Measurements from ENCODE around the gene FBRSL1. TPM values are rescaled to one million over a fixed set of nuclear protein-coding genes. Genes with fewer than 3 reads are reported as not detected.

The FBRSL1 gene
- total and polyA plus RNA-seq, 3 donors from 2014 or later: 51.1 to 98.9 (median 88.3) TPM

DNA sequence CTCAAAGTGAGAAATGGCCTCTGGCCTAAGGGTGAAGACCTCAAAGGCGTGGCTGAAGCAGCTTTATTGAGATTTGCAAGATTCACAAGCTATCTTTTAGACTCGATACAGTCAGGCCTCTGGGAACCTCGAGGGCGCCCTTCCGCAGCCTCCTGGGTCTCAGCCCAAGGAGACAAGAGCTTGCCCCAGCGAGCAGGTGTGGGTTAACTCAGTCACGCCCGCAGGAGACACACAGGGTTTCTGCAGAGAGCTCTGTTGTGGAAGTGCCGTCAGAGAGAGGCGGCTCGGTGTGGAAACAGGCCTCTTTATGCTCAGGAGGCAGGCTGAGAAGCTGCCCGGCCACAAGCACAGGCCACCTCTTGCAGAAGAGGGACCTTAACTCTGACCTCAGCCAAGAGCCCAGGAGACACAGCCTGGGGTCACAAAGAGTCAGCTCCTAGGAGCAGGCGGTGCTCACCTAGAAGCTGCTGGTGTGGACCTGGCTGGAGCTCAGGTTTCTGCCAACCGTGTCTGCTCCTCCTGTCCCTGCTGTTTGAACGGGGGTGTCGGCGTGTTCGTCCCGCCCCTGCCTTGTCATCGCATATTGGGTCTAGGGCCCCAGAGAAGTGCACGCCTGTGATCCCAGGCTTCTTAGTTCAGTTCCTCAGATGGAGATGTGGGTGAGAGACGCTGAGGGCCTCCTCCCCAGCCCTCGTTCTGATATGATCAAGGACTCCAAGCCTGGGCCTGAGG is 42.1 kb upstream of the FBRSL1 start:
- H3K36me3 ChIP-seq (ENCODE audit: low read depth, missing control alignments): no peaks in the 10 kb centered on the region
- H3K27ac ChIP-seq: no peak overlapping the region
- H3K9me3 ChIP-seq: no peaks in the 10 kb centered on the region
- no peak overlapping the region for H3K4me3 ChIP-seq
- no peak for DNase-seq
- no peaks in the 10 kb centered on the region for H3K4me1 ChIP-seq
- no peaks in the 10 kb centered on the region for H3K27me3 ChIP-seq
- WGBS, 2 donors: 86 to 90% methylated on average over 12 to 23 of the region's 23 CpGs
- no peak for TF ChIP-seq POLR2A (IDR thresholded peaks at IDR 0.05)
- intact Hi-C loops (cut with DNase I; ENCODE audit: low total_unique reads): no loop called here

DNA sequence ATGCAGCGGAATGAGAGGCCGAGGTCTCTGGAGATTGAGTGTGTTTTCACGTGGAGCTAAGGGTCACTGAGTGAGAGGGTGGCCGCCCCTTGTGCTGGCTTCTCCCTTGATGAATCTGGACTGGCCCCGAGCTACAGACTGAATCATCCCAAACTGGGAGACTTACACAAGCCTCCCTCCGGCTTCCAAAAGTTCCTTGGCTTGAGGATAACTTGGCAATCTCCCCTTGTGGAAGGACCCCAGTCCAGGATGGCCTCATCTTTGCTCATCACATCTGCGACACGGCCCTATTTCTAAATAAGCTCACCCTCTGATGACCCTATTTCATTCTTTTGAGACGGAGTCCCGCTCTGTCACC is 41.5 kb upstream of the FBRSL1 start:
- Histone ChIP-seq H3K4me3 (no peak overlapping the region), H3K36me3 (ENCODE audit: low read depth, missing control alignments) (no peaks in the 10 kb centered on the region), H3K4me1 (no peaks in the 10 kb centered on the region), H3K27me3 (no peaks in the 10 kb centered on the region), H3K27ac (no peak overlapping the region), H3K9me3 (no peaks in the 10 kb centered on the region)
- intact Hi-C loops (cut with DNase I; ENCODE audit: low total_unique reads): no loop called here
- no peak for DNase-seq
- TF ChIP-seq, protein P1, sequence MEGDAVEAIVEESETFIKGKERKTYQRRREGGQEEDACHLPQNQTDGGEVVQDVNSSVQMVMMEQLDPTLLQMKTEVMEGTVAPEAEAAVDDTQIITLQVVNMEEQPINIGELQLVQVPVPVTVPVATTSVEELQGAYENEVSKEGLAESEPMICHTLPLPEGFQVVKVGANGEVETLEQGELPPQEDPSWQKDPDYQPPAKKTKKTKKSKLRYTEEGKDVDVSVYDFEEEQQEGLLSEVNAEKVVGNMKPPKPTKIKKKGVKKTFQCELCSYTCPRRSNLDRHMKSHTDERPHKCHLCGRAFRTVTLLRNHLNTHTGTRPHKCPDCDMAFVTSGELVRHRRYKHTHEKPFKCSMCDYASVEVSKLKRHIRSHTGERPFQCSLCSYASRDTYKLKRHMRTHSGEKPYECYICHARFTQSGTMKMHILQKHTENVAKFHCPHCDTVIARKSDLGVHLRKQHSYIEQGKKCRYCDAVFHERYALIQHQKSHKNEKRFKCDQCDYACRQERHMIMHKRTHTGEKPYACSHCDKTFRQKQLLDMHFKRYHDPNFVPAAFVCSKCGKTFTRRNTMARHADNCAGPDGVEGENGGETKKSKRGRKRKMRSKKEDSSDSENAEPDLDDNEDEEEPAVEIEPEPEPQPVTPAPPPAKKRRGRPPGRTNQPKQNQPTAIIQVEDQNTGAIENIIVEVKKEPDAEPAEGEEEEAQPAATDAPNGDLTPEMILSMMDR (IDR thresholded peaks at IDR 0.05): no peak
- TF ChIP-seq POLR2A (IDR thresholded peaks at IDR 0.05): no peak
- WGBS, 2 donors: 91 to 92% methylated on average over 10 of the region's 10 CpGs

DNA sequence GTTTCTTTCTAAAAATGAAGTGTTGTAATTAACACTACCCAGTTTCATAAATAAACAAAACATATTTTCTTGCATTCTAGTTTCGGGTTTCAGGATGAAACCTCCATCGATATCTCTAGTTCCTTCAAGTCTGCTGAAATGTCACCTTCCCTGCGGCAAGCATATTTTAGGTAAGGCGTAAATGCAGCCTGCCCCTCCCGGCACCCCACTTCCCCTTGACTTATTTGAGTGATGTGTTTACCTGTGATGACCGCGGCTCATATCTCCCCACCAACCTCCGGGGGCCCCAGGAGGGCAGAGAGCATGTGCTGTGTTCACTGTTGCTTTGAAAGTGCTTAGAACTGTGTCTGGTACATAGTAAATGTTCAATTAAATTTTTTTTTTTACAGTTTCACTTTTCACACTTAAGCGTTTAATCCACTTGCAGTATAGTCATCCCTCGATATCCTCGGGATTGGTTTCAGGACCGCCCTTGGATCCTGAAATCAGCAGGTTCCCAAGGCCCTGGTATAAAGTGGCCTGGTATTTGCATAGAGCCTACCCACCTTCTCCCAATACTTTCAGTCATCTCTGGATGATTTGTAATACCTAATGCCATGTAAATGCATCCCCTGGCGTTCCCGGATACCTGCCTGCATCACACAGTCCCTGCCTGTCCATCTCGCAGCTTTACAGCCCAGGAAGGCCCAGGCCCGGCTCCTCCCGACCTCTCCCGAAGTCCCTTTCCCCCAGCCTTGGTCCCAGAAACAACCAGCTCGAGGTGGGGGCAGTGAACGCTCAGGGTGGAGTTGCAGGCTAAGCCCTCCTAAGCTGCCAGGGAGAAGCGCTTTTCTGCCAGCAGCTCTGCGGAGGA is 40.2 kb upstream of the FBRSL1 start:
- Histone ChIP-seq H3K4me1 (no peaks in the 10 kb centered on the region), H3K27me3 (no peaks in the 10 kb centered on the region), H3K9me3 (no peaks in the 10 kb centered on the region), H3K4me3 (no peak overlapping the region), H3K27ac (no peak overlapping the region), H3K36me3 (ENCODE audit: low read depth, missing control alignments) (no peaks in the 10 kb centered on the region)
- TF ChIP-seq, protein P1 (IDR thresholded peaks at IDR 0.05): no peak
- no peak for TF ChIP-seq POLR2A (IDR thresholded peaks at IDR 0.05)
- intact Hi-C loops (cut with DNase I; ENCODE audit: low total_unique reads): no loop called here
- no peak for DNase-seq
- WGBS, 2 donors: 83% methylated on average over 18 to 22 of the region's 22 CpGs

DNA sequence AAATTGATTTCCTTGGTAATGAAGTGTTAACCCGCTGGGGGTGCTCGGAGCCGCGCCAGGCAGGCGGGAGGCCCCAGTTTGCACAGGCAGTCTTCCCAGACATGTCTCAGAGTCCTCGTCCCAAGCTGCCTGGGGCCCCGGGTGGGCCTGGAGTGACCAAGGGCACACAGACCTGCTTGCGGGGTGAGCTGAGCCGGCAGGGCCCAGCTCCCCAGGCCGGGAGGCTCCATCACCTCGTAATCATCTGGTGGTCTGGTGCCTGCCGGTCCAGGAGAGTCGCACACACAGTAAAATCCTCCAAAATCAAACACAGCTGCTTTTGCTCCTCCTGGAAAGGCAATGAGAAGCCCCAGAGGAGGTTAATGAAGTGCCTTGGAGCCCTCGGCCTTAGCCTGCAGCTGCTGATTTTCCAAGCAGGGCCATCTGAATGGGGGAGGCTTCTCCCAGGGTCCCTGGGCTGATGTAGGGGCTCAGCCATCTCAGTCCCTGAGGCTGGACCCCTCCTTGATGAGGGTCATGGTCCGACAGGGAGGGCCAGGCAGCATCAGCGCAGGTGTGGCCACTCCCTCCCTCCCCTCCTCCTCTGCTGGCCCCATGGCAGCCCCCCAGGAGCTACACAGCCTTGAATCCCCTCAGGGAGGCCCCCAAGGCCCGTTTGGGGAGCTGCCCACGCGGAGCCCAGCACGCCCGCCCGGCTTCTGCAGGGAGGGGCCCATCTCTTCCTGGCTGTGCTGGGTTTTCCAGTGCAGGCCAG is 39.4 kb upstream of the FBRSL1 start:
- Histone ChIP-seq H3K36me3 (ENCODE audit: low read depth, missing control alignments) (no peaks in the 10 kb centered on the region), H3K4me3 (no peak overlapping the region), H3K9me3 (no peaks in the 10 kb centered on the region), H3K4me1 (no peaks in the 10 kb centered on the region), H3K27me3 (no peaks in the 10 kb centered on the region), H3K27ac (no peak overlapping the region)
- intact Hi-C loops (cut with DNase I; ENCODE audit: low total_unique reads): no loop called here
- 60 to 70% methylated on average over 3 to 22 of the region's 22 CpGs for WGBS, 2 donors
- TF ChIP-seq, protein P1 (IDR thresholded peaks at IDR 0.05): no peak
- no peak for TF ChIP-seq POLR2A (IDR thresholded peaks at IDR 0.05)
- no peak for DNase-seq
